GM23248 (cell line): Measurements from ENCODE around the gene ARHGAP44.

Experiments used
- EZH2 ChIP-seq: fragments of 200-600 bp; sonication (generic); IDR thresholded peaks from 2 replicates; pipeline ENCODE4 v1.6.1; 2018; ENCODE audit warnings: antibody characterized with exemption, mild to moderate bottlenecking; ENCODE audit not compliant: insufficient read depth, poor library complexity, severe bottlenecking
- EZH2phosphoT487 ChIP-seq: fragments of 200-600 bp; sonication (generic); IDR thresholded peaks from 2 replicates; pipeline ENCODE4 v1.6.1; 2018; ENCODE audit warnings: antibody characterized with exemption, moderate library complexity, mild to moderate bottlenecking, low read depth; ENCODE audit not compliant: insufficient read depth

DNA sequence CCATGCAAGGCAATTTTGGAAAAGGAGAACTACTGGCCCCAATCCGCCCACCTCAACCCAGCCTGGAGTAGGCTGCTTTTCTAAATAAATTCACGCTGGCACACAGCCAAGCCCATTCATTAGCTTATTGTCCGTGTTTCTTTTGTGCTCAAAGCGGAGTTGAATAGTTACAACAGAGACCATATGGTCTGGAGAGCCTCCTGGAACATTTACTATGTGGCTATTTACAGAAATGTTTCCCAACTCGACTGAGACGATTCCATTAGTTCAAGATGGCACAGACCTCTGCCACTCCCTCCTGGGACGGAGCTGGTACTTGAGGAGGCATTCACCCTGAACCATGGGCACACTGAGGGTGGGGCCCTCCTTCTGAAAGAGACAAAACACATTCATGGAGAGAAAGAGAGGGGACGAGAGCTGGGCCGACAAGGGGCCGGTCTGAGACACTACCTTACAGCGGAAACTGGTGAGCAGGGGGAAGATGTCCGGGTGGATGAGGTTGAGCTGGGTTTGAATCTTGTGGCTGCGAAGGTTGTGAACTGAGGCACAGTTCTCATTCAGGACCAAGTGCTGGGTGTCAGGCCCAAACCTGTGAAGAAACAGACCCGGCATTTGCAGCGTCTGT, 212.8 kb downstream of the ARHGAP44 start:
- TF ChIP-seq EZH2phosphoT487 = no peak
- no peak for TF ChIP-seq EZH2
